Stimulated activated CD8-positive, alpha-beta memory T cell treated with anti-CD3 and anti-CD28 coated beads, Interleukin-15, amount 100 ng/mL, for 4 hours (primary cell): ENCODE data around the gene ATP8B3.

ENCODE experiments used
- DNase-seq, 2 donors: peaks; one replicate each; pipeline ENCODE4 v3.0.0-alpha.2; 2020; ENCODE audit warnings: low read depth in 2 of 2

ATP8B3 gene

GRCh38 chr19:1811942-1812425, at the start of gene ATP8B3:
Gene ATP8B3 (minus strand): TSS chr19:1812276. CDS start chr19:1811736, 540 bp downstream.
- no peak for DNase-seq

- no peak for DNase-seq
Measured at GRCh38 chr19:1861599-1862031, 49.5 kb upstream of the ATP8B3 start.

GRCh38 chr19:1860821-1861598, 48.9 kb upstream of the ATP8B3 start:
- DNase-seq, result no peak

- no peak for DNase-seq
Measured at GRCh38 chr19:1860042-1860775, 48.1 kb upstream of the ATP8B3 start.

GRCh38 chr19:1859331-1859781, 47.3 kb upstream of the ATP8B3 start:
- no peak for DNase-seq

GRCh38 chr19:1858412-1859081, 46.5 kb upstream of the ATP8B3 start:
- DNase-seq, result no peak

- DNase-seq, result no peak
Measured at GRCh38 chr19:1857648-1858326, 45.7 kb upstream of the ATP8B3 start.

GRCh38 chr19:1856698-1857603, 44.9 kb upstream of the ATP8B3 start:
- DNase-seq, result peak; percentile 40 to 46

- no peak for DNase-seq
Measured at GRCh38 chr19:1856345-1856697, 44.2 kb upstream of the ATP8B3 start.

GRCh38 chr19:1855828-1856255, 43.8 kb upstream of the ATP8B3 start:
- DNase-seq, result no peak

GRCh38 chr19:1855040-1855827, 43.2 kb upstream of the ATP8B3 start:
- peak; percentile 45 to 46 for DNase-seq

- no peak for DNase-seq
Measured at GRCh38 chr19:1854542-1855039, 42.5 kb upstream of the ATP8B3 start.

GRCh38 chr19:1854039-1854541, 42.0 kb upstream of the ATP8B3 start:
- DNase-seq, result no peak

GRCh38 chr19:1853295-1854038, 41.4 kb upstream of the ATP8B3 start:
- peak; percentile 34 to 49 for DNase-seq

GRCh38 chr19:1852581-1853128, 40.6 kb upstream of the ATP8B3 start:
- DNase-seq, result no peak

GRCh38 chr19:1851654-1852580, 39.8 kb upstream of the ATP8B3 start:
- DNase-seq, result peak; percentile 50 to 58
